Ectodermal cell (in vitro differentiated cells): Measurements from ENCODE around the gene ADISSP.
A peak's percentile ranks its signal among the peaks of the same experiment; 100 is the strongest.

Experiments used
- H3K27ac ChIP-seq: 2 replicates; pipeline ENCODE4 v1.7.0; 2013; ENCODE audit warnings: mild to moderate bottlenecking, low read depth, low read length; ENCODE audit not compliant: insufficient read depth, poor library complexity, severe bottlenecking
- H3K27me3 ChIP-seq: 2 replicates; pipeline ENCODE4 v1.7.0; 2013; ENCODE audit warnings: mild to moderate bottlenecking, low read length; ENCODE audit not compliant: insufficient read depth, control insufficient read depth, poor library complexity, severe bottlenecking
- H3K36me3 ChIP-seq: one replicate; pipeline ENCODE4 v1.7.0; 2013; ENCODE audit warnings: low read length; ENCODE audit not compliant: control insufficient read depth, insufficient read depth
- H3K4me1 ChIP-seq: one replicate; pipeline ENCODE4 v1.7.0; 2013; ENCODE audit warnings: low read length; ENCODE audit not compliant: control insufficient read depth, insufficient read depth
- H3K4me3 ChIP-seq: 2 replicates; pipeline ENCODE4 v1.7.0; 2013; ENCODE audit warnings: low read depth, low read length, control low read depth; ENCODE audit not compliant: insufficient read depth
- H3K9me3 ChIP-seq: 2 replicates; pipeline ENCODE4 v1.7.0; 2013; ENCODE audit warnings: mild to moderate bottlenecking, low read length, moderate library complexity; ENCODE audit not compliant: control insufficient read depth
- WGBS, 2 experiments: methylation state at CpG; one replicate each; pipeline ENCODE4 v1.1.7; 2013; ENCODE audit warnings: missing lambda C conversion rate in 2 of 2; 5-methylcytosine and 5-hydroxymethylcytosine counted together

Gene ADISSP

GRCh38 chr20:3787324-3788014, 19.9 kb upstream of the ADISSP start:
- no peaks in the 10 kb centered on the region for H3K9me3 ChIP-seq
- H3K4me3 ChIP-seq = no peak overlapping the region
- 84 to 85% methylated on average over 4 to 5 of the region's 5 CpGs for WGBS, 2 experiments
- H3K36me3 ChIP-seq = no peaks in the 10 kb centered on the region
- no peak overlapping the region for H3K27ac ChIP-seq
- H3K4me1 ChIP-seq = peaks cover 8% of the 10 kb centered on the region
- peaks cover 23% of the 10 kb centered on the region for H3K27me3 ChIP-seq

GRCh38 chr20:3786665-3787323, 19.2 kb upstream of the ADISSP start, which contains the start of gene CENPB:
Gene CENPB, minus strand, starts transcription at chr20:3786740. Its CDS starts 257 bp downstream, at chr20:3786483.
- Histone ChIP-seq H3K9me3 (no peaks in the 10 kb centered on the region), H3K4me3 (peak within 1 kb of the TSS; percentile 58), H3K36me3 (no peaks in the 10 kb centered on the region), H3K27me3 (peaks cover 23% of the 10 kb centered on the region), H3K27ac (no peak within 1 kb of the TSS), H3K4me1 (peaks cover 8% of the 10 kb centered on the region)
- 4% methylated on average over 70 of the region's 70 CpGs for WGBS, 2 experiments

DNA sequence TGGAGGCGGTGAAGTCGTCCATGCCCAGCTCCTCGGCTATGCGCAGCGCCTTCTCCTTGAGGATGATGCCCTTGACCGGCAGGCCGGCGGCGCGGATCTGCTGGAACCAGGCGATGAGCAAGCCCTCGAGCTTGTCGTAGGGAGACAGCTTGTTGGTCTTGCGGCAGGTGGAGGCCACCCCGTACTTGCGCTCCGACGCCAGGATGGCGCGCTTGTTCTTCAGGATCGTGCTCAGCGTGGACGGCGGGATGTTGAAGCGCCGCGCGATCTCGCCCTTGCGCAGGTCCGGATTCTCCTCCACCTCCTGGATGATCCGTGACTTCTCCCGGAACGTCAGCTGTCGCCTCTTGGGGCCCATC, 18.6 kb upstream of the ADISSP start:
- Histone ChIP-seq H3K4me3 (peak overlapping the region; percentile 58), H3K27ac (no peak overlapping the region), H3K36me3 (no peaks in the 10 kb centered on the region), H3K27me3 (peaks cover 24% of the 10 kb centered on the region), H3K9me3 (no peaks in the 10 kb centered on the region), H3K4me1 (peaks cover 8% of the 10 kb centered on the region)
- 7 to 8% methylated on average over 35 of the region's 35 CpGs for WGBS, 2 experiments

DNA sequence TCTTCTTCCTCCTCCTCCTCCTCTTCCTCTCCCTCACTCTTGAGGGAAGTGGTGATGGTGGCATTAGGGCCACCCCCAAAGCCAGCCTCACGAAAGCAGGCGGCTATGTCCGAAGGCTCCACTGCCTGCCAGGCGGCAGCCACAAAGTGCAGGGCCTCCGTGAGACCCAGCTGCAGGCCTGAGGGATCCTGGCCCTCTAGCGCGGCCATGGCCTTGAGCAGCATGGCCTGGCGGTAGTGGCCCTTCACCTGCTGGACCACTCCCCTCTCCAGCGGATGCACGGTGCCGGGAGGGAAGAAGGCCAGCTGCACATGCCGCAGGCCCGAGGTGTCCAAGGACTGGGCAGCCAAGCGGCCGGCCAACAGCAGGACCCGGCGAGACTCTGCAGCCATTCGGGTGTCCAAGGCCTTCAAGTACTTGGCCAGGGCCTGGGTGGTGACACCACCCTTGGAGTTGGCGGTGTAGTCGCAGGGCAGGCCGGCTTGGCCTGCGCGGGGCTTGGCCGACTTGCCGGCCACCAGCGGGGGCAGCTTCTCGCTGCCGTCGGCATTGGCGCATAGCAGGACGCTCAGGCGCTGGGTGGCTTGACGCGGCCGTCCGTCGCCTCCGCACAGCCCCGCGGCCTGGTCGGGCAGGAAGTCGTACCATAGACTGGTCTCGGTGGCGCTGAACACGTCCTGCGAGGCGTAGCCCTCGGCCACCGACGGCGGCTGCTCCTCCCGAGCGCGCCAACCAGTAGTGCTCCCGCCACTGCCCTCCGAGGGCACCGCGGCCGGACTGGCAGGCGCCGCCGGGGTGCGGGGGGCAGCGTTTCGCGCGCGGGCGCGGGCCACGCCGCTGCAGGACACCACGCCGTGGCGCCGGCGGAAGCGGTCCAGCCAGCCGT, 17.9 kb upstream of the ADISSP start:
- Histone ChIP-seq H3K36me3 (no peaks in the 10 kb centered on the region), H3K4me1 (peaks cover 8% of the 10 kb centered on the region), H3K27me3 (peaks cover 28% of the 10 kb centered on the region), H3K4me3 (peak overlapping the region; percentile 58), H3K27ac (no peak overlapping the region), H3K9me3 (no peaks in the 10 kb centered on the region)
- 82% methylated on average over 79 of the region's 79 CpGs for WGBS, 2 experiments

DNA sequence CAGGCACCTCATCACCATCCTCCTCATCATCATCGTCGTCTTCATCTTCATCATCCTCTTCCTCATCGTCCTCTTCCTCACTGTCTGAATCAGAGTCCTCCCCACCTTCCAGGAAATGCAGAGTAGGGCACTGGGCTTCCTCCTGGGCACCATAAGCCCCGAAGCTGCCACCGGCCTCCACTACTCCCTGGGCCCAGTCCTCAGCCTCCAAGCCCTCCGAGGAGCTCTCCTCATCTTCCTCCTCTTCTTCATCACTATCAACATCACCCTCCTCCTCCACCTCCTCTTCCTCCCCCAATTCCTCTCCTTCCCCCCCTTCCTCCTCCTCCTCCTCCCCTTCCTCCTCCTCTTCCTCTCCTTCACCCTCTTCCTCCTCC, 17.3 kb upstream of the ADISSP start:
- no peak overlapping the region for H3K4me3 ChIP-seq

DNA sequence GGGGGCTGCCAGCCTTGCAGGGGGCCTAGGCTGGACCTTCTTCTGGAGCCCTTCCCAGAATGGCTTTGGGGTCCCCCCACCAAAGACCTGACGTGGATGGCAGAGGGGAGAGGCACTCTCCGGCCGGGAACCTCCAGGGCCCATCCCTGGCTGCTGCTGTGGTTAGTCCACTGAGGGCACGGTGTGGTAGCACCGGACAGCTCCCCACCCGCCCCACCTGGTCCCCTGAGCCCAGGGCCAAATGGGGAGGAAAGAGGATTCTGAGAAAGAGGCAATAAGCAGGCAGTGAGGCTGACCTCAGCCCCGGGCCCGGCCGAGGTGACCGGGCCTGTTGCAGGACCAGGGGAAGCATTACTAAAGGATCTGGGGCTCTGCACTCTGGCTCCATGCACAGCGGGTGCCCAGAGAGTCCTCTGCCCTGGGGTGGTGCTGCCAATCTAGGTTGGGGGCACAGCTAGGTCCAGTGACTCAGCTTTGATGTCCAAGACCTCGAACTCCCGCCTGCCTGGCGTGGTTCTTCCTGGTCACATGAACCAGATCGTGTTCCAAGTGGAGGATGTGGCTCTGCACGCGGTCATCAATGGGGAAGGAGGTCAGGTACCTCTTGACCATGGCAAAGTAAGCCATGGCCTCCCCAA, 16.8 kb upstream of the ADISSP start:
- Histone ChIP-seq H3K27me3 (peaks cover 39% of the 10 kb centered on the region), H3K27ac (no peak overlapping the region), H3K4me1 (peaks cover 8% of the 10 kb centered on the region), H3K4me3 (no peak overlapping the region), H3K9me3 (no peaks in the 10 kb centered on the region), H3K36me3 (no peaks in the 10 kb centered on the region)
- 95 to 96% methylated on average over 17 of the region's 17 CpGs for WGBS, 2 experiments

More for the DNA sequence above, 17.3 kb upstream of the ADISSP start:
- WGBS, 2 experiments = 94 to 96% methylated on average over 6 of the region's 6 CpGs
- H3K9me3 ChIP-seq = no peaks in the 10 kb centered on the region
- peaks cover 34% of the 10 kb centered on the region for H3K27me3 ChIP-seq
- H3K4me1 ChIP-seq = peaks cover 8% of the 10 kb centered on the region
- H3K36me3 ChIP-seq = no peaks in the 10 kb centered on the region
- no peak overlapping the region for H3K27ac ChIP-seq

DNA sequence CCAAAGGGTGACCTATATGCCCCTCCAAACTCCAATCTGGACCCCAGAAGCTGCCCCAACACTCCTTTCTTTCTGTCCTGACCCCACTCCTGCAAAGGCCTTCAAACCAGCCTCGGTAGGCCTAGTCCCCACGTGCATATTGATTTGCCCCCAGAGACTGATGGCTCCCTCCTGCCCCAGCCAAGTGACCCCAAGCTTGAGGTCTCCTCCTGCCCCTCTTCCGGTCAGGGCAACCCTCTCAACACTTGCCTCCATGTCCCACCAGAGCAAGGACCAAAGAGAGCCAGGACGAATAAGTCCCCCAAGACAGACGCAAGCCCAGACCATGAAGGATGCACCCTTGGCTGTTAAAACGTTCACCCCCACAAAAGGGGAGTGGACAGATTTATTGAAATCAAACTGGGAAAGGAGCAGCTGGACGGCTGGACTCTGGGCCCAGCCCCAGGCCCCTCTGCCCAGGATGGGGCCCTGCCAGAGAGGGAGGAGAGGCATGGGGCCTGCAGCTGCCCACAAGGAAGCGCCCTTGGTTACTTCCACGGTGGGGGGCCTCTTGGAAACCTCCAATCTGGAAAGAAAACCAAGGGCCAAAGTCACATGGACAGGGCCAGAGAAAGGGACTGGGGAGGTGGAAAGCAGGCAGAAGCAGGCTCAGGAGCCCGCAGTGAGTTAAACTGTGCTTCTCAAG, 16.1 kb upstream of the ADISSP start:
- Histone ChIP-seq H3K27me3 (peaks cover 41% of the 10 kb centered on the region), H3K4me3 (no peak overlapping the region), H3K36me3 (no peaks in the 10 kb centered on the region), H3K4me1 (peaks cover 8% of the 10 kb centered on the region), H3K27ac (no peak overlapping the region), H3K9me3 (no peaks in the 10 kb centered on the region)
- 91% methylated on average over 10 of the region's 10 CpGs for WGBS, 2 experiments

- peaks cover 8% of the 10 kb centered on the region for H3K4me1 ChIP-seq
- no peak overlapping the region for H3K4me3 ChIP-seq
- peaks cover 41% of the 10 kb centered on the region for H3K27me3 ChIP-seq
- no peaks in the 10 kb centered on the region for H3K9me3 ChIP-seq
- no peak overlapping the region for H3K27ac ChIP-seq
- 90% methylated on average over 2 of the region's 2 CpGs for WGBS, 2 experiments
- H3K36me3 ChIP-seq = no peaks in the 10 kb centered on the region
Measured at GRCh38 chr20:3783068-3783489, 15.5 kb upstream of the ADISSP start.

DNA sequence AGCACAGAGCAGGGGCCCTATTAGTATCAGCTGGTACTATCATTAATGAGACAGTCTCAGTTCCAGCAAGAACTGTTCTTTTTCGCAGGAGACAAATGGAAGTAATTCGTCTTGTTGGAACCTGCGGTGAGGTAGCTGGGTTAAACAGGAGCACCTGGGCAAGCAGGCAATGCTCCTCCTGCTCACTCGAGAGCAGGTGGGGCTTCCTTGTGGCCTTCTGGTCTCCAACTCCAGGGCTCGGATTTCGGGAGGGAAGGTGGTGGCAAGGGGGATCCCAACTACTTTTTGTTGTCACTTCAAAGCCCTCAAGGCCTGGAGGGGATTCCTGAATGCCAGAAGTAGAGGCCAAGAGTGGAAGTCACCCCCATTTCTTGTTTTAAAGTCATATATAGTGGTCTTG, 15.0 kb upstream of the ADISSP start:
- Histone ChIP-seq H3K36me3 (no peaks in the 10 kb centered on the region), H3K27ac (no peak overlapping the region), H3K4me1 (peaks cover 8% of the 10 kb centered on the region), H3K4me3 (no peak overlapping the region), H3K9me3 (no peaks in the 10 kb centered on the region), H3K27me3 (peaks cover 41% of the 10 kb centered on the region)
- 90 to 92% methylated on average over 6 of the region's 6 CpGs for WGBS, 2 experiments
